Measurements from ENCODE around the gene RFX2. TPM values are rescaled to one million over a fixed set of nuclear protein-coding genes. Genes with fewer than 3 reads are reported as not detected.
"Not testable (repeated sequence)": the region's sequence is repeated elsewhere in the genome, so short reads cannot be mapped to it uniquely, and the experiment has no call there.

RFX2 gene
- total RNA-seq, 1 experiment from 2014 or later = 3.7 TPM

- Mint-ChIP-seq H3K27ac (peak overlapping the region in 1 of 3 experiments; percentile 4; a peak in 2 of 7 replicates), H3K27me3 (ENCODE audit: low read depth) (peaks cover 28% of the 10 kb centered on the region), H3K9me3 (peaks cover 0 to 4% of the 10 kb centered on the region in 2 experiments; a peak in 3 of 5 replicates), H3K4me3 (no peak overlapping the region), H3K36me3 (ENCODE audit: insufficient read depth in 1 of 3, low read depth in 3 of 3) (no peaks in the 10 kb centered on the region), H3K4me1 (peaks cover 9 to 11% of the 10 kb centered on the region in 2 experiments; a peak in 3 of 4 replicates)
- no peaks in the 10 kb centered on the region for H3K23me2 ChIP-seq (ENCODE audit: insufficient read length, low read depth, low read length, poor library complexity, severe bottlenecking)
- no peak overlapping the region for H3K18ac ChIP-seq (ENCODE audit: insufficient read length, low read depth, low read length)
- H4K91ac ChIP-seq (ENCODE audit: insufficient read length, low read depth, low read length) = no peak overlapping the region
- H3K4me1 ChIP-seq (ENCODE audit: insufficient read depth, low read length) = no peaks in the 10 kb centered on the region
- no peak overlapping the region for H3K27ac ChIP-seq (ENCODE audit: insufficient read length, low read depth, low read length)
- H3K9ac ChIP-seq (ENCODE audit: extremely low read depth, insufficient read length, low read length) = no peak overlapping the region
- no peak overlapping the region for H2BK12ac ChIP-seq (ENCODE audit: insufficient read length, low read depth, low read length)
- H3T11ph ChIP-seq (ENCODE audit: low read length) = no peak overlapping the region
- H3K14ac ChIP-seq (ENCODE audit: insufficient read depth, low read length) = no peak overlapping the region
- no peak overlapping the region for H3K23ac ChIP-seq (ENCODE audit: insufficient read length, low read depth, low read length)
- H3K79me2 ChIP-seq (ENCODE audit: insufficient read depth, low read length) = no peaks in the 10 kb centered on the region
- H3K4ac ChIP-seq (ENCODE audit: low read depth, low read length) = no peak overlapping the region
- peak; percentile 18 for DNase-seq
- no CpG with 5 or more reads among the region's 30 CpGs for WGBS (ENCODE audit: extremely low coverage, insufficient read length, low lambda C conversion rate)
- no peak overlapping the region for H2AK5ac ChIP-seq (ENCODE audit: insufficient read length, low read length)
- H4K8ac ChIP-seq (replicated peaks; ENCODE audit: insufficient read length, low read depth, low read length) = no peak overlapping the region
- no peaks in the 10 kb centered on the region for H4K20me1 ChIP-seq (ENCODE audit: control insufficient read depth, insufficient read depth, insufficient read length)
- H3K9me3 ChIP-seq (ENCODE audit: control insufficient read depth, low read depth, low read length) = no peaks in the 10 kb centered on the region
- H2BK120ac ChIP-seq (ENCODE audit: low read depth, low read length, poor library complexity, severe bottlenecking) = no peak overlapping the region
- H3K56ac ChIP-seq (ENCODE audit: insufficient read length, low read depth, low read length) = no peak overlapping the region
- no peak for TF ChIP-seq CTCF (conservative IDR thresholded peaks at IDR 0.05)
- no peak overlapping the region for H2BK20ac ChIP-seq (ENCODE audit: low read depth, low read length, poor library complexity, severe bottlenecking)
- H4K5ac ChIP-seq (ENCODE audit: insufficient read length, low read depth, low read length) = no peak overlapping the region
- H3K27me3 ChIP-seq (ENCODE audit: insufficient read depth, low read length) = no peaks in the 10 kb centered on the region; the same call in 1 of the 2 replicates
- no peak overlapping the region for H2AFZ ChIP-seq (ENCODE audit: low read length)
- H3K4me2 ChIP-seq (ENCODE audit: insufficient read depth, insufficient read length, low read length) = no peak overlapping the region
- no peaks in the 10 kb centered on the region for H3K79me1 ChIP-seq (ENCODE audit: insufficient read depth, low read depth, low read length, poor library complexity, severe bottlenecking)
- no peak overlapping the region for H2BK15ac ChIP-seq (ENCODE audit: low read depth, low read length)
- H2BK5ac ChIP-seq (ENCODE audit: insufficient read length, low read length) = no peak overlapping the region
Observed at GRCh38 chr19:6026390-6027227, 83.7 kb downstream of the RFX2 start.

- not testable (repeated sequence) for DNase-seq; H3T11ph ChIP-seq (ENCODE audit: low read length)
- no CpG with 5 or more reads among the region's 27 CpGs for WGBS (ENCODE audit: extremely low coverage, insufficient read length, low lambda C conversion rate)
Observed at GRCh38 chr19:6024756-6025155, 85.5 kb downstream of the RFX2 start.

More at GRCh38 chr19:6024756-6025155, 85.5 kb downstream of the RFX2 start:
- not testable (repeated sequence) for H3K4me3 Mint-ChIP-seq; H2AK5ac ChIP-seq (ENCODE audit: insufficient read length, low read length); H3K9me3 Mint-ChIP-seq; H2AFZ ChIP-seq (ENCODE audit: low read length); H3K56ac ChIP-seq (ENCODE audit: insufficient read length, low read depth, low read length); H3K23me2 ChIP-seq (ENCODE audit: insufficient read length, low read depth, low read length, poor library complexity, severe bottlenecking); H3K27me3 ChIP-seq (ENCODE audit: insufficient read depth, low read length); H2BK5ac ChIP-seq (ENCODE audit: insufficient read length, low read length); H3K14ac ChIP-seq (ENCODE audit: insufficient read depth, low read length); H4K8ac ChIP-seq (replicated peaks; ENCODE audit: insufficient read length, low read depth, low read length); H3K23ac ChIP-seq (ENCODE audit: insufficient read length, low read depth, low read length); H3K36me3 Mint-ChIP-seq (ENCODE audit: insufficient read depth in 1 of 3, low read depth in 3 of 3); H3K4me2 ChIP-seq (ENCODE audit: insufficient read depth, insufficient read length, low read length); H2BK15ac ChIP-seq (ENCODE audit: low read depth, low read length); H2BK20ac ChIP-seq (ENCODE audit: low read depth, low read length, poor library complexity, severe bottlenecking); H4K5ac ChIP-seq (ENCODE audit: insufficient read length, low read depth, low read length); H3K27ac Mint-ChIP-seq; H3K4ac ChIP-seq (ENCODE audit: low read depth, low read length); H2BK12ac ChIP-seq (ENCODE audit: insufficient read length, low read depth, low read length); H3K27ac ChIP-seq (ENCODE audit: insufficient read length, low read depth, low read length); H3K18ac ChIP-seq (ENCODE audit: insufficient read length, low read depth, low read length); H3K9ac ChIP-seq (ENCODE audit: extremely low read depth, insufficient read length, low read length); H3K79me2 ChIP-seq (ENCODE audit: insufficient read depth, low read length); H4K20me1 ChIP-seq (ENCODE audit: control insufficient read depth, insufficient read depth, insufficient read length); H4K91ac ChIP-seq (ENCODE audit: insufficient read length, low read depth, low read length); H3K79me1 ChIP-seq (ENCODE audit: insufficient read depth, low read depth, low read length, poor library complexity, severe bottlenecking); H2BK120ac ChIP-seq (ENCODE audit: low read depth, low read length, poor library complexity, severe bottlenecking); H3K9me3 ChIP-seq (ENCODE audit: control insufficient read depth, low read depth, low read length); H3K4me1 ChIP-seq (ENCODE audit: insufficient read depth, low read length)
- H3K27me3 Mint-ChIP-seq (ENCODE audit: low read depth) = peaks cover 41% of the 10 kb centered on the region
- H3K4me1 Mint-ChIP-seq = peaks cover 9 to 20% of the 10 kb centered on the region in 2 experiments; a peak in 3 of 4 replicates
